GM19452 (cell line): ENCODE data around the gene SHOX.
"Not testable (repeated sequence)": the region's sequence is repeated elsewhere in the genome, so short reads cannot be mapped to it uniquely, and the experiment has no call there.

ENCODE experiments used
- ATAC-seq: cut with Tn5 transposase; IDR thresholded peaks from one replicate; pipeline ENCODE4 v1.9.1; 2021; ENCODE audit not compliant: unreplicated experiment

Gene SHOX

DNA sequence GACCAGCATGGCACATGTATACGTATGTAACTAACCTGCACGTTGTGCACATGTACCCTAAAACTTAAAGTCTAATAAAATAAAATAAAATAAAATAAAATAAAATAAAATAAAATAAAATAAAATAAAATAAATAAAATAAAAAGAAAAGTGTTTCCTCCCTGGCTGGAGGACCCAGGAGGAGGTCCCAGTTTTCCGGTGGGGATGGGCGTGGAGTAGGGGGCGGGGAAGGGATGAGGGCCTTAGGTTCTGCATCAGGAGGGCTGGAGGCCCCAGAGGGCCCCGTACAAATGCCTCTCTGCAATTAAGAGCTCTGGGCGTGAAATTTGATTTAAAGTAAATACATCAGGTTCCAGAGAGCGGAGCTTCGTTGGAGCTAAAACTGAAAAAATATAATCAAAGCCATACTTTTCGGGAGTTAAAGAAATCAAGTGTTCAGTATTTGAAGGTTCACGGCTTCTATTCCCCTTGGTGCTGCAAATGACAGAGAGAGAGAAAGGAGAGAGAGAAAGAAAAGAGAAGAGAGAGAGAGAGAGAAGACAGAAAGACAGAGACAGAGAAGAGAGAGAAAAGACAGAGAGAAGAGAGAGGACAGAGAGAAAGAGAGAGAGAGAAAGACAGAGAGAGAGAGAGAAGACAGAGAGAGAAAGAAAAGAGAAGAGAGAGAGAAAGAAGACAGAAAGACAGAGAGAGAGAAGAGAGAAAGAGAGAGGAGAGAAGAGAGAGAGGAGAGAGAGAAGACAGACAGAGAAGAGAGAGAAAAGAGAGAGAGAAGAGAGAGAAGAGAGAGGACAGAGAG, 8.7 kb upstream of the SHOX start:
- no peak for ATAC-seq

DNA sequence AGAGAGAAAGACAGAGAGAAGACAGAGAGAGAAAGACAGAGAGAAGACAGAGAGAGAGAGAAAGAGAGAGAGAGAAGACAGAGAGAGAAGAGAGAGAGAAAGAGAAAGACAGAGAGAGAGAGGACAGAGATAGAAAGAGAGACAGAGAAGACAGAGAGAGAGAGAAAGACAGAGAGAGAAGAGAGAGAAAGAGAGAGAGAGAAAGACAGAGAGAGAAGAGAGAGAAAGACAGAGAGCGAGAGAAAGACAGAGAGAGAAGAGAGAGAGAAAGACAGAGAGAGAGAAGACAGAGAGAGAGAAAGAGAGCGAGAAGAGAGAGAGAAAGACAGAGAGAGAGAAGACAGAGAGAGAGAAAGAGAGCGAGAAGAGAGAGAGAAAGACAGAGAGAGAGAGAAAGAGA, 7.8 kb upstream of the SHOX start:
- ATAC-seq = not testable (repeated sequence)

DNA sequence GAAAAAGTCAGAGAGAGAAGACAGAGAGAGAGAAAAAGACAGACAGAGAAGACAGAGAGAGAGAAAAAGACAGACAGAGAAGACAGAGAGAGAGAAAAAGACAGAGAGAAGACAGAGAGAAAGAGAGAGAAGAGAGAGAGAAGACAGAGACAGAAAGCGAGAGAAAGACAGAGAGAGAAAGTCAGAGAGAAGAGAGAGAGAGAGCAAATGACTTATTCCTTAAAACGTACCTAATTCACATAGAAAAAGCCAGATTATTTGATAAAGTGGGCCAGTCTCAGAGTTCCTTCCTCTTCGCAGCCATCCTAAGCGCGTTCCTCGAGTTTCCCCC, 7.4 kb upstream of the SHOX start:
- no peak for ATAC-seq

DNA sequence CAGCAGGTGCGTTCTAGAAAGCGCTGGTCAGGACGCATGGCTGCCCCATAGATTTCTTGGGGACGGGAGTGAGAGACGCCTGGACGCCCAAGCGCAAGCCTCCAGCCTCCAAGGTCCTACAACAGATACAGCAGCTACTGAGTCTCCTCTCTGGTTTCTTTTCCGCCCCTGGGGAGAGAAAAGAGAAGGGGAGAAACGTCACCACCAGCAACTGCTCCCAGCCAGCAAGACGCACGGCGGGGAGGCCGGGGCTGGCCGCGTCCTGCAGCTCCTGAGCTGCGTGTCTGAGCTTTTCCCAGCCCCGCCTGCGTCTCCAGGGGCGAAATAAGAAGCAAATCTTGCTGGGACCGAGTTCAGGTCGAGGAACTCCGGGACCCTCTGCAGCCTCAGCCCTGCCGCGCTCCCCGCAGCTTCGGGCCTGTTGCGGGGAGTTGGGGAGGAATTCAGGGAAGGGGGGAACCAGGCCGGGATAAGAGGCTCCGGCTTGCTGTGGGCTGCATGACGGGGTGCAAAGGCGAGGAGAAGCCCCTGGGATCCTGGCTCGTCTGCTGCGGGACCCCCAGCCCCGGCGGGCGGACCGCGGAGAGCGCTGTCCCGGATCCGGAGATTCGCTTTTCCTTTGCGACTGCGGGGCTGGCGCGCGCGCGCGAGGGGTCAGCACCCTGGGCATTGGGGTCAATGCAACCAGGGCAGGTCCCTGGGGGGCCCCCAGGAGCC, 6.8 kb upstream of the SHOX start:
- no peak for ATAC-seq

DNA sequence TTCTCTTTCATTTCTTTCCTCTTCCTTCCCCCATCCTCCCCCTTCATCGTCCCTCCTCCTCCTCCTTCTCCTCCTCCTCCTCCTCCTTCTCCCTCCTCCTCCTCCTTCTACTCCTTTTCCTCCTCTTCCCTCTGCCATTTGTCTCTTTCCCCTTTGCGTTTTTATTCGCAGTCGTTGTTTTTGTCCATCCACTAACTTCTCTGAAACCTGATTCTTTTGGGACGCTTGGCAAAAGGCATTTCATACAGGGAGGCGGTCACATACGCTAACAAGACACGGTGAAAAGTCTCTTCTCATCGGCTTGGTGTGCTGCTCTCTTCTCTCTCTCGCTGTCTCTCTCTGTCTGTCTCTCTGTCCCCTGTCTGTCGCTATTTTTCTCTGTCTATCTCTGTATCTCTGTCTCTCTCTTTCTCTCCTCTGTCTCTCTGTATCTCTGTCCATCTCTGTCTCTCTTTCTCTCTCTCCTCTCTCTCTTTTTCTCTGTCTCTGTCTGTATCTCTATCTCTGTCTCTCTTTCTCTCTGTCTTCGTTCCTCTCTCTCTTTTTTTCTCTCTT, 5.4 kb upstream of the SHOX start:
- ATAC-seq = no peak

DNA sequence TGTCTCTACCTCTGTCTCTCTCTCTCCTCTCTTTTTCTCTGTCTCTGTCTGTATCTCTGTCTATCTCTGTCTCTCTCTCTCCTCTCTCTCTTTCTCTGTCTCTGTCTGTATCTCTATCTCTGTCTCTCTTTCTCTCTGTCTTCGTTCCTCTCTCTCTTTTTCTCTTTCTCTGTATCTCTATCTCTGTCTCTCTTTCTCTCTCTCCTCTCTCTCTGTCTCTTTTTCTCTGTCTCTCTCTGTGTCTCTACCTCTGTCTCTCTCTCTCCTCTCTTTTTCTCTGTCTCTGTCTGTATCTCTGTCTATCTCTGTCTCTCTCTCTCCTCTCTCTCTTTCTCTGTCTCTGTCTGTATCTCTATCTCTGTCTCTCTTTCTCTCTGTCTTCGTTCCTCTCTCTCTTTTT, 4.5 kb upstream of the SHOX start:
- not testable (repeated sequence) for ATAC-seq

DNA sequence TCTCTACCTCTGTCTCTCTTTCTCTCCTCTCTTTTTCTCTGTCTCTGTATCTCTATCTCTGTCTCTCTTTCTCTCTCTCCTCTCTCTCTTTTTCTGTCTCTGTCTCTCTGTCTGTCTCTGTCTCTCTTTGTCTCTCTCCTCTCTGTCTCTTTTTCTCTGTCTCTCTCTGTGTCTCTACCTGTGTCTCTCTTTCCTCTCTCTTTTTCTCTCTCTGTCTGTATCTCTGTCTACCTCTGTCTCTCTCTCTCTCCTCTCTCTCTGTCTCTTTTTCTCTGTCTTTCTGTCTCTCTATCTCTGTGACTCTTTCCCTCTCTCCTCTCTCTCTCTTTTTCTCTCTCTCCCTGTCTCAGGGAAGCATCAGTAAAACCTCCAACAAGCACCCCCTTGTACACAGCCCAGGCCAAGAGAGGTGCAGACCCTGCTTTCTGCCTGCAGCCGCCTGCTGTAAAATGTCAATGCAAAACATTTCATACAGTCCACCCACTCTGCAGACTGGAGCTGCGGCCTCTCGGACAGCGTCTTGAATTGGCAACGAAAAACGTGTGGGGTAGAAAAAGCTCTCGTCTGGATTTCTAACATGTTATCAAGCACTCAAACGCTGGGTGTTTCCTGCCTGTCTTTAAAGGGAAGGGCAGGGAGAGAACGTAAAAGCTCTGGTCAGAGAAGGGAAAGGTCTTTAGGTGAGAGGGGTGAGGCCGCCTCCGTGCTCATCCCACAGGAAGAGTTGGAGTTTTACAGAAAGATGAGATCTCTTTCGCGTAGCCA, 3.7 kb upstream of the SHOX start:
- no peak for ATAC-seq

DNA sequence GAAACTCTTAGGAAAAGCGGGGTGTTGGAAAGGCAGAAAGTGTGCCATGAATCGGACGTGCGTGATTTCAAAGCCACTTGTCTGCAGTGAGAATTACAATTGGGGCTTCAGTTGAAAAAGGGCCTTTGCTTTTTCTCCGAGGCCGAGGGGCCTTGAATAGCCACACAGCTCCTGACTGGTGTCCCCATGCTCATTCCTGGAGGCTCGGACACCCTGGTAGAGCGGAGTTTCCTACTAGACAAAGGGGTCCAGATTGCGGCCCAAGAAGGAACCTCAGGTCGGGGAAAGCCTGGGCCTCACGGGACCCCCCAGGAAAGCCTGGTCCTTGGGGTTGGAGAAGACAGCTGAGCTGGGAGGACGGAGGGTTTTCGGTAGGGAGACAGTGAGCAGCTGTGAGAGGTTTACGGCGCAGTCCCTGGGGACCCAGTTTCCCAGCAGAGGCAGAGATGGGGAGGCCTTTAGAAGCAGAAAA, 3.0 kb upstream of the SHOX start:
- ATAC-seq = no peak

DNA sequence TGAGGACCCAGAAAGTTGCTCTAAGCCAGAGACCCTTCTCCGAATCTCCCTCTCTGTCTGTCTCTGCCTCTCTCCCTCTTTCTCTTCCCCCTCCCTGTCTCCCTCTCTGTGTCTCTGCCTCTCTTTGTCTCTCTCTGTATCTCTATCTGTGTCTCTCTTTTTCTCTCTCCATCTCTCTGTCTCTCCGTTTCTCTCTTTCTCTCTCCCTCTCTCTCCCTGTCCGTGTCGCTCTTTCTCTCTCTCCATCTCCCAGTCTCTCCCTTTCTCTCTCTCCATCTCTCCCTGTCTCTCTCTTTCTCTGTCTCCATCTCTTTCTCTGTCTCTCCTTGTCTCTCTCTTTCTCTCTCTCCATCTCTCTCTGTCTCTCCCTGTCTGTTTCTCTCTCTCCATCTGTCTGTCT, 2.6 kb upstream of the SHOX start:
- no peak for ATAC-seq

DNA sequence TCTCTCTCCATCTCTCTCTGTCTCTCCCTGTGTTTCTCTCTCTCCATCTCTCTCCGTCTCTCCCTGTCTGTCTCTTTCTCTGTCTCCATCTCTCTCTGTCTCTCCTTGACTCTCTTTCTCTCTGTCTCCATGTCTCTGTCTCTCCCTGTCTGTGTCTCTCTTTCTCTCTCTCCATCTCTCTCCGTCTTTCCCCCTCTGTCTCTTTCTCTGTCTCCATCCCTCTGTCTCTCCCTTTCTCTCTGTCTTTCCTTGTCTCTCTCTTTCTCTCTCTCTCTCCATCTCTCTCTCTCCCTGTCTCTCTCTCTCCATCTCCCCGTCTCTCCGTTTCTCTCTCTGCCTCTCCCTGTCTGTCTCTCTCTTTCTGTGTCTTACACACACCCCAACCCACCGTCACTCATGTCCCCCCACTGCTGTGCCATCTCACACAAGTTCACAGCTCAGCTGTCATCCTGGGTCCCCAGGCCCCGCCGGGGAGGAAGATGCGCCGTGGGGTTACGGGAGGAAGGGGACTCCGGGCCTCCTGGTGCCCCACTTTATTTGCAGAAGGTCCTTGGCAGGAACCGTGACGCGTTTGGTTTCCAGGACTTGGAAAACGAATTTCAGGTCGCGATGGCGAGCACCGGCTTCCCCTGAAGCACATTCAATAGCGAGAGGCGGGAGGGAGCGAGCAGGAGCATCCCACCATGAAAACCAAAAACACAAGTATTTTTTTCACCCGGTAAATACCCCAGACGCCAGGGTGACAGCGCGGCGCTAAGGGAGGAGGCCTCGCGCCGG, 1.2 kb upstream of the SHOX start:
- ATAC-seq = no peak

DNA sequence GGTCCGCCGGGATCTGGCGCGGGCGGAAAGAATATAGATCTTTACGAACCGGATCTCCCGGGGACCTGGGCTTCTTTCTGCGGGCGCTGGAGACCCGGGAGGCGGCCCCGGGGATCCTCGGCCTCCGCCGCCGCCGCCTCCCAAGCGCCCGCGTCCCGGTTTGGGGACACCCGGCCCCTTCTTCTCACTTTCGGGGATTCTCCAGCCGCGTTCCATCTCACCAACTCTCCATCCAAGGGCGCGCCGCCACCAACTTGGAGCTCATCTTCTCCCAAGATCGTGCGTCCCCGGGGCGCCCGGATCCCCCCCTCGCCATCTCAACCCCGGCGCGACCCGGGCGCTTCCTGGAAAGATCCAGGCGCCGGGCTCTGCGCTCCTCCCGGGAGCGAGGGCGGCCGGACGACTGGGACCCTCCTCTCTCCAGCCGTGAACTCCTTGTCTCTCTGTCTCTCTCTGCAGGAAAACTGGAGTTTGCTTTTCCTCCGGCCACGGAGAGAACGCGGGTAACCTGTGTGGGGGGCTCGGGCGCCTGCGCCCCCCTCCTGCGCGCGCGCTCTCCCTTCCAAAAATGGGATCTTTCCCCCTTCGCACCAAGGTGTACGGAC, 482 bp upstream of the SHOX start:
- ATAC-seq = no peak

DNA sequence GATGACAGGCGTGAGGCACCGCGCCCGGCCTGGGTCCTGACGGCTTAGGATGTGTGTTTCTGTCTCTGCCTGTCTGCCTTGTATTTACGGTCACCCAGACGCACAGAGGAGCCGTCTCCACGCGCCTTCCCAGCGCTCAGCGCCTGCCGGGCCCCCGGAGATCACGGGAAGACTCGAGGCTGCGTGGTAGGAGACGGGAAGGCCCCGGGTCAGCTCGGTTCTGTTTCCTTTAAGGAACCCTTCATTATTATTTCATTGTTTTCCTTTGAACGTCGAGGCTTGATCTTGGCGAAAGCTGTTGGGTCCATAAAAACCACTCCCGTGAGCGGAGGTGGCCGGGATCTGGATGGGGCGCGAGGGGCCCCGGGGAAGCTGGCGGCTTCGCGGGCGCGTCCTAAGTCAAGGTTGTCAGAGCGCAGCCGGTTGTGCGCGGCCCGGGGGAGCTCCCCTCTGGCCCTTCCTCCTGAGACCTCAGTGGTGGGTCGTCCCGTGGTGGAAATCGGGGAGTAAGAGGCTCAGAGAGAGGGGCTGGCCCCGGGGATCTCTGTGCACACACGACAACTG, 1.3 kb downstream of the SHOX start:
- ATAC-seq = no peak

DNA sequence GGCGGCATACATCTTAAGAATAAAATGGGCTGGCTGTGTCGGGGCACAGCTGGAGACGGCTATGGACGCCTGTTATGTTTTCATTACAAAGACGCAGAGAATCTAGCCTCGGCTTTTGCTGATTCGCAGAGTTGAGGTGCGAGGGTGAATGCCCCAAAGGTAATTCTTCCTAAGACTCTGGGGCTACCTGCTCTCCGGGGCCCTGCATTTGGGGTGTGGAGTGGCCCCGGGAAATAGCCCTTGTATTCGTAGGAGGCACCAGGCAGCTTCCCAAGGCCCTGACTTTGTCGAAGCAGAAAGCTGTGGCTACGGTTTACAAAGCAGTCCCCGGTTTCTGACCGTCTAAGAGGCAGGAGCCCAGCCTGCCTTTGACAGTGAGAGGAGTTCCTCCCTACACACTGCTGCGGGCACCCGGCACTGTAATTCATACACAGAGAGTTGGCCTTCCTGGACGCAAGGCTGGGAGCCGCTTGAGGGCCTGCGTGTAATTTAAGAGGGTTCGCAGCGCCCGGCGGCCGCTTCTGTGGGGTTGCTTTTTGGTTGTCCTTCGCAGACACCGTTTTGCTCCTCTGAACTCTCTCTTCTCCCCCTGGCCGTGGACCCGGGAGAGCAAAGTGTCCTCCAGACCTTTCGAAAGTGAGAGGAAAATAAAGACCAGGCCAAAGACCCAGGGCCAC, 1.9 kb downstream of the SHOX start:
- no peak for ATAC-seq

DNA sequence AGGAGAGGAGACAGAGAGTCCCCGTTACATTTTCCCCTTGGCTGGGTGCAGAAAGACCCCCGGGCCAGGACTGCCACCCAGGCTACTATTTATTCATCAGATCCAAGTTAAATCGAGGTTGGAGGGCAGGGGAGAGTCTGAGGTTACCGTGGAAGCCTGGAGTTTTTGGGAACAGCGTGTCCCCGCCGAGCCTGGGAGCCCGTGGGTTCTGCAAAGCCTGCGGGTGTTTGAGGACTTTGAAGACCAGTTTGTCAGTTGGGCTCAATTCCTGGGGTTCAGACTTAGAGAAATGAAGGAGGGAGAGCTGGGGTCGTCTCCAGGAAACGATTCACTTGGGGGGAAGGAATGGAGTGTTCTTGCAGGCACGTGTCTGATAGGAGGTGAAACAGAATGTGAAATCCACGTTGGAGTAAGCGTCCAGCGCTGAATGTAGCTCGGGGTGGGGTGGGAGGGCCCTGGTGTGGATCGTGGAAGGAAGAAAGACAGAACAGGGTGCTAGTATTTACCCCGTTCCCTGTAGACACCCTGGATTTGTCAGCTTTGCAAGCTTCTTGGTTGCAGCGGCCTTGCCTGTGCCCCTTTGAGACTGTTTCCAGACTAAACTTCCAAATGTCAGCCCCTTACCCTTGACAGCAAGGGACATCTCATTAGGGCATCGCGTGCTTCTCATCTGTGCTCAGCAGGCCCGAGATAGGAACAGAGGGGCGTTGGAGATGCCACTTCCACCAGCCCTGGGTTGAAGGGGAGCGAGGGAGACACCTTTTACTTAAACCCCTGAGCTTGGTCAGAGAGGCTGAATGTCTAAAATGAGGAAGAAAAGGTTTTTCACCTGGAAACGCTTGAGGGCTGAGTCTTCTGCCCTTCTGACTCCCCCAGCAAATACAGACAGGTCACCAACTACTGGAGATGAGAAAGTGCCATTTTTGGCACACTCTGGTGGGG, 2.7 kb downstream of the SHOX start:
- ATAC-seq = no peak

DNA sequence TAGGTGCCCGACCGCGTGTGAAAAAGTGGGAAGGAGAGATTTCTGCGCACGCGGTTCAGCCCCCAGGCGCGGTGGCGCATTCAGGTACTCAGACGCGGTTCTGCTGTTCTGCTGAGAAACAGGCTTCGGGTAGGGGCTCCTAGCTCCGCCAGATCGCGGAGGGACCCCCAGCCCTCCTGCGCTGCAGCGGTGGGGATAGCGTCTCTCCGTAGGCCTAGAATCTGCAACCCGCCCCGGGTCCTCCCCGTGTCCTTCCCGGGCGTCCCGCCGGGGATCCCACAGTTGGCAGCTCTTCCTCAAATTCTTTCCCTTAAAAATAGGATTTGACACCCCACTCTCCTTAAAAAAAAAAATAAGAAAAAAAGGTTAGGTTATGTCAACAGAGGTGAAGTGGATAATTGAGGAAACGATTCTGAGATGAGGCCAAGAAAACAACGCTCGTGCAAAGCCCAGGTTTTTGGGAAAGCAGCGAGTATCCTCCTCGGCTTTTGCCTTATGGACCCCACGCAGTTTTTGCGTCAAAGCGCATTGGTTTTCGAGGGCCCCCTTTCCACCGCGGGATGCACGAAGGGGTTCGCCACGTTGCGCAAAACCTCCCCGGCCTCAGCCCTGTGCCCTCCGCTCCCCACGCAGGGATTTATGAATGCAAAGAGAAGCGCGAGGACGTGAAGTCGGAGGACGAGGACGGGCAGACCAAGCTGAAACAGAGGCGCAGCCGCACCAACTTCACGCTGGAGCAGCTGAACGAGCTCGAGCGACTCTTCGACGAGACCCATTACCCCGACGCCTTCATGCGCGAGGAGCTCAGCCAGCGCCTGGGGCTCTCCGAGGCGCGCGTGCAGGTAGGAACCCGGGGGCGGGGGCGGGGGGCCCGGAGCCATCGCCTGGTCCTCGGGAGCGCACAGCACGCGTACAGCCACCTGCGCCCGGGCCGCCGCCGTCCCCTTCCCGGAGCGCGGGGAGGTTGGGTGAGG, 3.7 kb downstream of the SHOX start:
- ATAC-seq = no peak

DNA sequence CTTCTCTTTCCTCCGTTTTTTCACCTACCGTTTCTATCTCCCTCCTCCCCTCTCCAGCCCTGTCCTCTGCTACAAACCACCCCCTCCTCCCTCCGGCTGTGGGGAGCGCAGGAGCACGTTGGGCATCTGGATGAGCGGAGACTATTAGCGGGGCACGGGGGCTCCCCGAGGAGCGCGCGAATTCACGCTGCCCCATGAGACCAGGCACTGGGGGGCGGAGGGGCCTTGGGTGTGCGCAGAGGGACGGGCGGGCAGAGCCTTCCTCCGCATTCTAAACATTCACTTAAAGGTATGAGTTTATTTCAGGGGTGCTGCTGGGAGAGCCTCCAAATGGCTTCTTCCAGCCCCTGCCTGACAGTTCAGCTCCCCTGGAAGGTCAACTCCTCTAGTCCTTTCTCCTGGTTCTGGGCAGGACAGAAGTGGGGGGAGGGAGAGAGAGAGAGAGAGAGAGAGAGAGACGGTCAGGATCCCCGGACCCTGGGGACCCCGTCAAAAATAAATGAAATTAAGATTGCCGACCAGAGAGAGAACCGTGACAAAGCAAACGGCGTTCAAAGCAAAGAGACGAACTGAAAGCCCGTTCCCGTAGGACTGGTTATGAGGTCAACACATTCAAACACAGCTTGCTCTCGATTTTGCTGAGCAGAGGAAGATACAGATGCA, 5.0 kb downstream of the SHOX start:
- no peak for ATAC-seq
